GM18526 (cell line): ENCODE measurements around the gene PRRX2.

Experiments
- POLR2A ChIP-seq: IDR thresholded peaks from 3 replicates; pipeline ENCODE4 v1.6.1; 2011; ENCODE audit not compliant: insufficient read length; ENCODE audit errors: extremely low read depth

PRRX2 gene

DNA sequence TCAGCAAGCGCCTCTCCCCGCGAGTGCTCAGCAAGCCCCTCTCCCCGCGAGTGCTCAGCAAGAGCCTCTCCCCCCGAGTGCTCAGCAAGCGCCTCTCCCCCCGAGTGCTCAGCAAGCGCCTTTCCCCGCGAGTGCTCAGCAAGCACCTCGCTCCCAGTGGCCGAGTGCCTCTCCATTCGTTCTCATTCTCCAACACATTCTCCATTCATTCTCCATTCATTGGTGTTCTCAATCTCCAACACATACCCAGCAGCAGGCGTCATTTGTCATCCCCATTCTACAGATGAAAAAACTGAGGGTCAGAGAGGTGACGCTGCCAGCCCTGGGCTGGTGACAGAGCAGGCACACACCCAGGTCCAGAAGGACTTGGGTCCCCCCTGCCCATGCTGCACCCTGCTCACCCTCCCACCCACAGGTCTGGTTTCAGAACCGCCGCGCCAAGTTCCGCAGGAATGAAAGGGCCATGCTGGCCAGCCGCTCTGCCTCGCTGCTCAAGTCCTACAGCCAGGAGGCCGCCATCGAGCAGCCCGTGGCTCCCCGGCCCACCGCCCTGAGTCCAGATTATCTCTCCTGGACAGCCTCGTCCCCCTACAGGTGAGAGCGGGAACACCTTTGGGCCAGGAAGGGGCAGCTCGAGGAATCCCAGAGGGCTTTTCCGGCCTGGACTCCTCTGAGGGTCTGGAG, 54.9 kb downstream of the PRRX2 start:
- no peak for TF ChIP-seq POLR2A

DNA sequence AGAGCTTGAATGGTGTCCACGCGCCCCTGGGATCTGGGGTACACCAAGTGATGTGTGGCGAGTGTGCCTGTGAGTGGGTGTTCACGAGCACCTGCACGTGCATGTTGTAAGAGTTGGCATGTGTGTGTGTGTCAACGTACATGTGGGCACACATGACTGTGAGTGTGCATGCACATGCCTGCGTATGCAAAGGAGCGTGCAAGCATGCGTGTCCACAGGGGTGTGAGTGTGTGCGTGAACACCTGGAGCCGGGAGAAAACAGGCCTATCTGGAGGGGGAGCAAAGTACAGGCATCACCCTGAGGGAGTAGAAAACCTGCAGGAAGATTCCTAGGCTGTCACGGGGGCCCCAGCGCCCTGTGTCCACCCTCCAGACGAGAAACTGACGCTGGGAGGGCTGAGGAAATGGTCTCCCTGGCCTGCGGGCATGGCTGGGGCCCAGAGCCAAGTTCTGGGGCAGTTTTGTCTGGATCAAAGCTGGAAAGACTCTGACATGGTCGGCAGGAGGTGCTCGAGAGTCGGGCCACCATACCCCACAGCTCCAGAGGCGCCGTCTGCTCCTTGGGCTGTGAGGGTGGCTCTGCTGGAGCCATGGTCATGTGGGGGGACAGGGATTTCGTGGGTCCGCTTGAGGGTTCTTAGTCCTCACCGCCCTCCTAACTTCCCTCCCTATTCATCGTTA, 55.6 kb downstream of the PRRX2 start:
- no peak for TF ChIP-seq POLR2A

DNA sequence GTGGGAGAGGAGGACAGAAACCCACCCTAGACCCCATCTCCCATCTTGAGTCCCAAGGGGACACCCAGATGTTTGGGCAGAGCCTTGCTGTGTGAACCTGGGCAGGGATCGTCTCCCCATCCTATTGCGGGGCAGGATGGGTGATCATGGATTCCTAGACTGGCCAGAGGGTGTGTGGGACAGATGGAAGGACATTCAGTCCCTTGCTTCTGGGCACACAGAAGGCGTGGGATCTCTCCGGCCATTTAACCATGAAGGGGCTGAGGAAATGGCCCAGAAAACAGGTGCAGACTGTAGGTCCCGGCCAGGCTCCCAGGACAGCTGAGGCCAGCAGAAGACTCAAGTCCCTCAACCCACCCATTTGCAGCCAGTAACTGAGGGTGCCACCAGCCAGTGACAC, 57.5 kb downstream of the PRRX2 start:
- TF ChIP-seq POLR2A: no peak

DNA sequence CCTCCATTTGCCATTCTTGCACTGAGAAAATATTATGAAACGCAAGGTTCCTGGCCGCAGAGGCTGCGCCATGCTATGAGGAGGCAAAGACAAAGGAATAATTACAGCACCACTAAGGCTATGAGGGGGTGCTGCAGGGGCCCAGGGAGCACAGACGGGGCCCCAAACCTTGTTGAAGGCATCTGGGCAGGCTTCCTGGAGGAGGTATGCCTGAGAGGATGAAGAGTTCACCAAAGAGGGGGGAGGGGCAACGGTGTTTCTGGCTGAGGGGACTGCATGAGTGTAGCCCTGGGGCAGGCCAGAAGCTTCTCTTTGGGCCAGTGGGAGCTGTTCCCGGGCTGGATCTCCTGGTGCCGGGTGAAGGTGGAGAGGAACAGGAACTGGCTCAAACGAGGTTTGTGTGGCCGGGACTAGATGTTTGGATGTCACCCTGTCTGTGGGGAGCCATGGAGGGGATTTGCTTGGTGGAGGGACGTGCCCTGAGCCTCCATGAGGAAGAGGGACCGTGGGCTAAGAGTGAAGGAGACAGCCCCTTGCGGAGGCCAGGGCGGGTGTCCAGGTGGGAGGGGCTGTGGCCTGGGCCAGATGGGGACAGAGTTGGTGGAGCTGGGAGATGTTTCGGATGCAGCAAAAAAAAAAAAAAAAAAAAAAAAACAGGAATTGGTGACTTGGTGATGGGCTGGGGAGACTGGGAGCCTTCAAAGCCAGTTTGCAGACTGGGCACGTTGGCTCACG, 59.2 kb downstream of the PRRX2 start:
- no peak for TF ChIP-seq POLR2A

DNA sequence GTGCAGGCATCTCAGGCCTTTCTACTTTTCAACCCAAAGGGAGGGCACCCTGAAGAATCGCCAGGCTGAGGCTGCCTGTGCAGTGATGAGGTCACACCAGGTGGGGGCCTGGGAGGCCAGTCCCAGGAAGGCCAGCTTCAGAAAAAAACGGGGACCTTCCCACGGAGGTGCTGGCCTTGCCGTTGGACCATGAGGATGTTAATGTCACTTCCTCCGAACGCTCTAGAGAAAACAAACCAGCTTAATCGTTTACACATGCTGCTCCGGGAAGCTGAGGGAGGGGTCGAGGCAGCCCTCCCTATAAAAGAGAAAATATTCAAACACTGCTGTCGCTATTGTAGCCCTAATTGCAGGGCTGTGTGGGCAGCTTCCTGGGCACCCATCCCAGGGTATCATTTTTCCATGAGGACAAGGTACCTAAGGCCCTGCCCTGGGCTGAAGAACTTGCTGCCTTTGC, 60.4 kb downstream of the PRRX2 start:
- no peak for TF ChIP-seq POLR2A

DNA sequence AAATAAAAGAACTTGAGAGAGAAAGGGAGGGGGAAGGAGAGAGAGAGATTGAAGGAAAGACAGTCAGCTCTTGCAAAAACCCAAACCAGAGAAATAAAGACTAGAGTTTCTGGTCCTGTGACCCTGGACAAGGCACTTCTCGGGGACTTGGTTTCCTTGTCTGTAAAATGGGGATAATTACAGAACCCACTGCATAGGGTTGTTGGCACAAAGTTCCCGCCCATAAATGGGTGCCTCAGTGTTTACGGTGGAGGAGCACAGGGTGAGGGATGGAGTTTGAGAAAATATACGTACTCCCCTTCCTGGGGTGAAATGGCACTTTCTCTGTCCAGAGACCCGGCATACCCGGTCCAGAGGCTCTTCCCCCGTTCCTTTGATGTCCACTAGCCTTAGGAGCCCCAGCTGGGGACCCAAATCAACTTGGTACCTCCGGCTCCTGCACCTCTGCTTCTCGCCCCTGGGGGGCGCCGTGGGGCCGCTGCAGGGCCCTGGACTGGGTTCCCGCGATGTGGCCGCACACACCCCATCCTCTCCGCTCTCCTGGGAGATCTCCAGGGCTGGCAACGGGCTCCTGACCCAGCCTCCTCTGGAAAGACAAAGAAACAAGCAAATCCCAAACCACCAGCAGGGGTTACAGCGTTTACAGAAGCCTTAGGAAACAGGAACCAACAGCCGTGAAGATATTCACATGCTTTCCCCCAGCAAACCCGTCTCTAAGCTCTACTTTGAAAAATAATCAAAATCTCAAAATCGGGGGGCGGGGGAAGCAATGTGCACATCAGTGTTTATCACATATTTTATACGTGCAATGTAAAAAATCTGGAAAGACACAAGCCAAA, 61.1 kb downstream of the PRRX2 start:
- TF ChIP-seq POLR2A: no peak

DNA sequence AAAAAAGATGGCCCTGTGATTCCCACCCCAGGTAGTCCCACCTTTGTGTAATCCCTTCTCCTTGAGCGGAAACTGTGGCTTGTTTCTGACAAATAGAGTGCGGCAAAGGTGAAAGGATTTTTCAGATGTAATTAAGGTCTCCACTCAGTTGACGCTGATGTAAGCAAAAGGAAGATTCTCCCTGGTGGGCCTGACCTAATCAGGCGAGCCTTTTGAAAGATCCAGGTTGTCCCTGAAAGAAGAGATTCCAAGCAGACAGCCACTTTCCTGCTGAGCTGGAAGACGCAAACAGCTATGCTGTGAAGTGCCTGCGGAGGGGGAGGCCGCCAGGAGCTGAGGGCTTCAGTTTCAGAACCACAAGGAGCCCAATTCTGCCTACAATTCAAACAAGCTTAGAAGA, 63.3 kb downstream of the PRRX2 start:
- TF ChIP-seq POLR2A: no peak

DNA sequence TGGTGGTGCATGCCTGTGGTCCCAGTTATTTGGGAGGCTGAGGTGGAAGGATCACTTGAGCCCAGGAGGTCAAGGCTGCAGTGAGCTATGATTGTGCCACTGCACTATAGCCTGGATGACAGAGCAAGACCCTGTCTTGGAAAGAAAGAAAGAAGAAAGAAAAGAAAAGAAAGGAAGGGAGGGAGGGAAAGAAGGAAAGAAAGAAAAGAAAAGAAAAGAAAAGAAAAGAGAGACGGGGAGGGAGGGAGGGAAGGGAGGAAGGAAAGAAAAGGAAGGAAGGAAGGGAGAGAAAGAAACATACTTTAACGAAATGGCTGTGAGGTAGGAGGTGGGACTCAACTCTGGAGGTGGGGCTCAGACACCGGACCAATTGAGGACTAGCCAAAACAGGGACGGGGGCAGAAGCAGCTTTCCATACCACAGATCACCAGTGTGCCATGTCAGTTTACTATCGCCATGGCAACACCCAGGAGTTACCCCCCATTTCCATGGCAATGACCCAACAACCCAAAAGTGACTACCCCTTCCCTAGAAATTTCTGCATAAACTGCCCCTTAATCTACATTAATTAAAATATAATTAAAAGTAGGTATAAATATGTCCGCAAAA, 66.1 kb downstream of the PRRX2 start:
- TF ChIP-seq POLR2A: no peak

DNA sequence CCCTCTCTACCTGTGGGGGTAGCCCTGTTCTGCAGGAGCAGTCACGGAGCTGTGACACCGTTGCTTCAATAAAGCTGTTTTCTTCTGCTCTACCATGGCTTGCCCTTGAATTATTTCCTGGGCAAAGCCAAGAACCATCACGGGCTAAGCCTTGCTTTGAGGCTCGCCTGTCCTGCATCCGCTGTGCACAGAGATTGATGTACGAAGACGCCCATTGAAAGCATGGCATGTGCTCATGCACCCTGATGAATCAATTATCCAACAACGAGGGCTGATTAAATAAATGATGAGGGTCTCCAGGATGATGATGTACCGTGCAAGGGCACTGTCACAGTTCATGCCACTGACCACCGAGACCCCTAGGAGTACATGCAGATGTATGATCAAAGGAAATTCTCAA, 66.7 kb downstream of the PRRX2 start:
- TF ChIP-seq POLR2A: no peak

DNA sequence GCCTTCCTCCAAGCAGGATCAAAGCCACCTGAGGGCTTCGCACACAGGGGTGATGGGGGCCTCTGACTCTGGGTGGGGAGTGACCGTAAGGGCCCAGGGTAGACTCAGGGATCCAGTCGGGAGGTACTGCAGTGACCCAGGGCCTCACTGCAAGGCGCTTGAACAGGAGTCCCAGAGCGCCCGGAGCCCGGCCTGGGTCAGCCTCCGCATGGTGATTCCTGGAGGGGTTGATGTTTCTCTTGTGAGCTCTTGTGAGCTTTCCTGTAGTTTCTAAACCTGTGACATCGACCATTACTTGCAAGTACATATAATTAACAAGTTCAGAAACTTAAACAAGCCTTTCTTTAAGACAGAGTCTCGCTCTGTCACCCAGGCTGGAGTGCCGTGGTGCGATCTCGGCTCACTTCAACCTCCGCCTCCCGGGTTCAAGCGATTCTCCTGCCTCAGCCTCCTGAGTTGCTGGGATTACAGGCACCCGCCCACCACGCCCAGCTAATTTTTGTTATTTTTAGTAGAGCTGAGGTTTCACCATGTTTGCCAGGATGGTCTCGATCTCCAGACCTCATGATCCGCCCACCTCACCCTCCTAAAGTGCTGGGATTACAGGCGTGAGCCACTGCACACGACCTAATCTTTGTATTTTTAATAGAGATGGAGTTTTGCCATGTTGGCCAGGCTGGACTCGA, 67.6 kb downstream of the PRRX2 start:
- no peak for TF ChIP-seq POLR2A

DNA sequence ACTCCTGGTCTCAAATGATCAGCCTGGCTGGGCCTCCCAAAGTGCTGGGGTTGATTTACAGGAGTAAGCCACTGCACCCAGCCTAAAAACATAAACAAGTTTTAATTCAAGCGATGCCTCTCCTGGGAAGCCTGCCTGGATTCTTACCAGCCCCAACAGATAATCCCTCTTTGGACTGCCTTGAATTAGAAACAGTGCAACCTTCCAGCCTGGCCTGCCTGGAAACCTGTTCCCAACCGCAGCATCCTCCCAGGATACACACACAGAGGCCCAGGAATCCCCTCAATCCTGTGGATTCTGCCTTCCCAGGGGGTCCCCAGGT, 68.1 kb downstream of the PRRX2 start:
- TF ChIP-seq POLR2A: no peak

DNA sequence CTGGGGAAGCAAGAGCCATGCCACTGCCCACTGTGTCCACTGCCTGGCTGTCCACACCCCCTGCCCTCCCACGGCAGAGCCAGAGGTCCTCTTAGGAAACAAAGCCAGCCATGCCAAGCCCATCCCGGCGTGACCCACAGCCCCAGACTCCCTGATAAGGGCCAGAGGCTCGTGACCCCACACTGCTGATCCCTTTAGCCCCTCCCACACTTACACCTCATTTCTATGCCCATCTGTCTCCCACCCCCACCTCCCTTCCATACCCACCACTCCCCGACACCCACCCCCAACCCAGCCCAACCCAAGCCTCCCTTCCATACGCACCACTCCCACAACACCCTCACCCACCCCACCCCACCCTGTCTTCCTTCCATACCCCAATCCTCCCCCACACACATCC, 70.1 kb downstream of the PRRX2 start:
- no peak for TF ChIP-seq POLR2A

DNA sequence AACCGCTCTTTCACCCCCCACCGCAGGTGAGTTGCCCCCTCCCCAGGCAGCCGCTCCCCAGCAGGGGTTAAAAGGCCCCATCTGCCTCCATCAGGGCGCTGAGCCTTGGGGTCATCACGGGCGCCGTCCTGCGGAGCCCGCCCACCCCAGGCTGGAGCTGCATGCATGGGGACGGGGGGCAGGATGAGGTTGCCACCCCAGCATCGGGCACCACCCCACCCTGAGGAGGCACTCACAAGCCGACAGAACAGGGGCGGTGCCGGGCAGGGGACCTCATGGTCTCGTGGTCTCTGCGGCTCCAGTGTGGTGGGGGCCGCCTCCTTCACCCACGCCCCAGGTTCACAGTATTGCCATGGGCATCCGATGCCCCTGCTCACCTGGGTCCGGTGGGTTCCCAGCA, 70.9 kb downstream of the PRRX2 start:
- TF ChIP-seq POLR2A: no peak

DNA sequence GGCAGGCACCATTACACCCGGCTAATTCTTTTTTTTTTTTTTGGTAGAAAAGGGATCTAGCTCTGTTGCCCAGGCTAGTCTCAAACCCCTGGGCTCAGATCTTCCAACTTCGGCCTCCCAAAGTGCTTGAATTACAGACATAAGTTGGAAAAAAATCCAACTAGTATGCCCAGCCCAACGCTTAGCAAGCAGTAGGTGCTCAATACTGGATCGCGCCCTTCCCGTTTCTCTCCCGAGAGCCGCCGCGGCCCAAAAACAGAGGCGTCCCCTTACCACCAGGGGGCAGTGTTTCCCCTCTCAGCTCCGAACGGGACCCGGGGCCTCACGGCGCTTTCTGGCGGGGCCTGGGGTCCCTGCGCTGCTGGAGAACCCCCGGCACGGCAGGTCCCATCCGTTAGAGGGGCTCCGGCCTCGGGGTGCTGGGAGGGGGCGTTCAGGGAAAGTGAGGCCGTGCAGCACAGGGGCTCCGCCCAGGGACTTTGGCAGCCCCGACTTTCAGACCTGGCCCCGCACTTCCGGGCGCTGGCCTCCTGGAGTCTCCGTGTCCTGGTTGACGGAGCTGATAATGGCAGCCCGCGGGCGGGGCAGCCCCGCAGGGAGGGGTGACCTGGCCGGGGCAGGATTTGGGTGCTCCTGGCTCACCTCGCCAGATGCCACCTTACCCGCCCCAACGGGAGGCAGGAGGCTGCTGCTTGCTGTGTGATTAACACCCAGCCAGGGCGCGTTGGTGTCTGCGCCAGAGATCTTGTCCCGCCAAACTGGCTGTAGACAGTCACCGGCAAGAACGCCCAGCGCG, 72.2 kb downstream of the PRRX2 start:
- TF ChIP-seq POLR2A: no peak
